Measurements from ENCODE around the gene PTPRA.
A peak's percentile ranks its signal among the peaks of the same experiment; 100 is the strongest.

The PTPRA gene

GRCh38 chr20:2851086-2851485 lies 22.2 kb upstream of the PTPRA start:
- no peak for DNase-seq

GRCh38 chr20:2858591-2858990 lies 14.7 kb upstream of the PTPRA start:
- no peak for DNase-seq

- DNase-seq: no peak
These were observed 13.8 kb upstream of the PTPRA start for GRCh38 chr20:2859330-2860121.

GRCh38 chr20:2864626-2865025 lies 8.7 kb upstream of the PTPRA start:
- DNase-seq: no peak

GRCh38 chr20:2865101-2865500 lies 8.2 kb upstream of the PTPRA start:
- DNase-seq: no peak

GRCh38 chr20:2865630-2866029 lies 7.7 kb upstream of the PTPRA start:
- peak; percentile 60 for DNase-seq

- no peak for DNase-seq
These were observed 7.0 kb upstream of the PTPRA start for GRCh38 chr20:2866236-2866635.

- DNase-seq: peak; percentile 96
These were observed 6.0 kb upstream of the PTPRA start for GRCh38 chr20:2867081-2867864.

GRCh38 chr20:2869381-2869780 lies 3.9 kb upstream of the PTPRA start:
- DNase-seq: no peak

GRCh38 chr20:2871111-2871465 lies 2.2 kb upstream of the PTPRA start:
- DNase-seq: peak; percentile 37

- no peak for DNase-seq
These were observed 1.4 kb upstream of the PTPRA start for GRCh38 chr20:2871661-2872458.

GRCh38 chr20:2872459-2873009 lies 747 bp upstream of the PTPRA start:
- peak; percentile 93 for DNase-seq

- peak; percentile 87 for DNase-seq
These were observed 413 bp downstream of the PTPRA start for GRCh38 chr20:2873747-2874041.

GRCh38 chr20:2874456-2874855 lies 1.2 kb downstream of the PTPRA start:
- DNase-seq: peak; percentile 36

GRCh38 chr20:2875690-2876203 lies 2.5 kb downstream of the PTPRA start:
- DNase-seq: no peak

GRCh38 chr20:2878515-2878914 lies 5.2 kb downstream of the PTPRA start:
- no peak for DNase-seq

GRCh38 chr20:2879146-2879545 lies 5.9 kb downstream of the PTPRA start:
- DNase-seq: no peak

GRCh38 chr20:2880650-2881049 lies 7.4 kb downstream of the PTPRA start:
- no peak for DNase-seq

GRCh38 chr20:2883726-2884637 lies 10.7 kb downstream of the PTPRA start:
- DNase-seq: no peak

- DNase-seq: no peak
These were observed 14.4 kb downstream of the PTPRA start for GRCh38 chr20:2887715-2888114.

GRCh38 chr20:2888224-2888955 lies 15.1 kb downstream of the PTPRA start:
- DNase-seq: no peak

All from hematopoietic multipotent progenitor cell treated with erythropoietin and hydrocortisone succinate and interleukin-3 and kit ligand, for 4 days (in vitro differentiated cells).